ENCODE results near the gene INF2. TPM values are rescaled to one million over a fixed set of nuclear protein-coding genes. Genes with fewer than 3 reads are reported as not detected.
A peak's percentile ranks its signal among the peaks of the same experiment; 100 is the strongest.

INF2 gene
- total RNA-seq, 1 donor from 2014 or later, result 126 TPM

GRCh38 chr14:104741803-104742251 is 52.4 kb downstream of the INF2 start:
- Histone ChIP-seq H3K4me3 (ENCODE audit: insufficient read depth, low read depth, low read length) (no peak overlapping the region), H3K27me3 (ENCODE audit: insufficient read depth, low read length) (no peaks in the 10 kb centered on the region), H3K9ac (ENCODE audit: low read length) (no peak overlapping the region), H3K36me3 (ENCODE audit: insufficient read depth, low read length) (no peaks in the 10 kb centered on the region), H3K79me2 (ENCODE audit: insufficient read depth, low read length) (no peaks in the 10 kb centered on the region), H3K27ac (ENCODE audit: low read depth, low read length) (no peak overlapping the region), H3K4me2 (ENCODE audit: low read length) (no peak overlapping the region), H4K20me1 (ENCODE audit: insufficient read depth, low read length) (no peaks in the 10 kb centered on the region), H3K9me3 (ENCODE audit: insufficient read depth, low read depth, low read length) (no peaks in the 10 kb centered on the region), H2AFZ (ENCODE audit: low read depth, low read length) (no peak overlapping the region), H3K4me1 (ENCODE audit: insufficient read depth, low read length) (peaks cover 4% of the 10 kb centered on the region)
- Mint-ChIP-seq H3K9me3 (ENCODE audit: unreplicated experiment) (no peaks in the 10 kb centered on the region), H3K27ac (ENCODE audit: unreplicated experiment) (no peak overlapping the region), H3K4me1 (ENCODE audit: low read depth, unreplicated experiment) (peaks cover 14% of the 10 kb centered on the region), H3K4me3 (ENCODE audit: unreplicated experiment) (no peak overlapping the region), H3K36me3 (ENCODE audit: low read depth, unreplicated experiment) (peaks cover 3% of the 10 kb centered on the region), H3K27me3 (ENCODE audit: low read depth, unreplicated experiment) (peaks cover 3% of the 10 kb centered on the region)
- TF ChIP-seq EZH2 (IDR thresholded peaks at IDR 0.05; ENCODE audit: insufficient read depth, low read length), result no peak
- no peak for TF ChIP-seq CTCF (IDR thresholded peaks at IDR 0.05; ENCODE audit: insufficient read depth, low read depth, low read length)
- DNase-seq (ENCODE audit: low read depth) (no peak), FAIRE-seq (no peak)

- H2AFZ ChIP-seq (ENCODE audit: low read depth, low read length), result no peak overlapping the region
- peak overlapping the region; percentile 75 for H3K27ac Mint-ChIP-seq (ENCODE audit: unreplicated experiment)
These were observed 53.4 kb downstream of the INF2 start for GRCh38 chr14:104742586-104743455.

More at GRCh38 chr14:104742586-104743455, 53.4 kb downstream of the INF2 start:
- H3K79me2 ChIP-seq (ENCODE audit: insufficient read depth, low read length), result no peaks in the 10 kb centered on the region
- H3K9me3 Mint-ChIP-seq (ENCODE audit: unreplicated experiment), result no peaks in the 10 kb centered on the region
- H4K20me1 ChIP-seq (ENCODE audit: insufficient read depth, low read length), result no peaks in the 10 kb centered on the region
- peaks cover 4% of the 10 kb centered on the region for H3K4me1 ChIP-seq (ENCODE audit: insufficient read depth, low read length)
- H3K4me2 ChIP-seq (ENCODE audit: low read length), result no peak overlapping the region
- peaks cover 3% of the 10 kb centered on the region for H3K27me3 Mint-ChIP-seq (ENCODE audit: low read depth, unreplicated experiment)
- no peak for DNase-seq (ENCODE audit: low read depth)
- peaks cover 3% of the 10 kb centered on the region for H3K36me3 Mint-ChIP-seq (ENCODE audit: low read depth, unreplicated experiment)
- TF ChIP-seq CTCF (IDR thresholded peaks at IDR 0.05; ENCODE audit: insufficient read depth, low read depth, low read length), result no peak
- no peak for TF ChIP-seq EZH2 (IDR thresholded peaks at IDR 0.05; ENCODE audit: insufficient read depth, low read length)
- FAIRE-seq, result no peak
- no peaks in the 10 kb centered on the region for H3K27me3 ChIP-seq (ENCODE audit: insufficient read depth, low read length)
- no peaks in the 10 kb centered on the region for H3K36me3 ChIP-seq (ENCODE audit: insufficient read depth, low read length)
- H3K4me1 Mint-ChIP-seq (ENCODE audit: low read depth, unreplicated experiment), result peaks cover 14% of the 10 kb centered on the region
- no peak overlapping the region for H3K27ac ChIP-seq (ENCODE audit: low read depth, low read length)
- H3K9me3 ChIP-seq (ENCODE audit: insufficient read depth, low read depth, low read length), result no peaks in the 10 kb centered on the region
- H3K9ac ChIP-seq (ENCODE audit: low read length), result no peak overlapping the region
- H3K4me3 ChIP-seq (ENCODE audit: insufficient read depth, low read depth, low read length), result no peak overlapping the region
- H3K4me3 Mint-ChIP-seq (ENCODE audit: unreplicated experiment), result no peak overlapping the region
